ENCODE data around the gene IL9.

Gene IL9

GRCh38 chr5:135895474-135896006, at the start of gene IL9:
Gene IL9 (minus strand): TSS chr5:135895841. CDS start chr5:135895816, 25 bp downstream.
- no peak for DNase-seq (ENCODE audit: low spot score)

- DNase-seq (ENCODE audit: low spot score), result no peak
Observed at GRCh38 chr5:135944967-135945560, 49.4 kb upstream of the IL9 start.

GRCh38 chr5:135944564-135944963, 48.9 kb upstream of the IL9 start:
- DNase-seq (ENCODE audit: low spot score), result no peak

- no peak for DNase-seq (ENCODE audit: low spot score)
Observed at GRCh38 chr5:135942202-135942771, 46.6 kb upstream of the IL9 start.

GRCh38 chr5:135941711-135942110, 46.1 kb upstream of the IL9 start:
- DNase-seq (ENCODE audit: low spot score), result no peak

- DNase-seq (ENCODE audit: low spot score), result no peak
Observed at GRCh38 chr5:135937245-135937911, 41.7 kb upstream of the IL9 start.

GRCh38 chr5:135934939-135935338, 39.3 kb upstream of the IL9 start:
- DNase-seq (ENCODE audit: low spot score), result no peak

- no peak for DNase-seq (ENCODE audit: low spot score)
Observed at GRCh38 chr5:135930949-135931295, 35.3 kb upstream of the IL9 start.

GRCh38 chr5:135930029-135930948, 34.6 kb upstream of the IL9 start:
- no peak for DNase-seq (ENCODE audit: low spot score)

- DNase-seq (ENCODE audit: low spot score), result no peak
Observed at GRCh38 chr5:135921388-135921787, 25.7 kb upstream of the IL9 start.

GRCh38 chr5:135920199-135920598, 24.6 kb upstream of the IL9 start:
- DNase-seq (ENCODE audit: low spot score), result no peak

GRCh38 chr5:135916638-135917263, 21.1 kb upstream of the IL9 start:
- DNase-seq (ENCODE audit: low spot score), result no peak

- DNase-seq (ENCODE audit: low spot score), result no peak
Observed at GRCh38 chr5:135915466-135916001, 19.9 kb upstream of the IL9 start.

GRCh38 chr5:135913713-135914626, 18.3 kb upstream of the IL9 start:
- no peak for DNase-seq (ENCODE audit: low spot score)

GRCh38 chr5:135905144-135905543, 9.5 kb upstream of the IL9 start:
- no peak for DNase-seq (ENCODE audit: low spot score)

GRCh38 chr5:135901633-135902032, 6.0 kb upstream of the IL9 start:
- no peak for DNase-seq (ENCODE audit: low spot score)

- no peak for DNase-seq (ENCODE audit: low spot score)
Observed at GRCh38 chr5:135900276-135900675, 4.6 kb upstream of the IL9 start.

GRCh38 chr5:135898651-135899050, 3.0 kb upstream of the IL9 start:
- DNase-seq (ENCODE audit: low spot score), result no peak

- DNase-seq (ENCODE audit: low spot score), result no peak
Observed at GRCh38 chr5:135894789-135895188, 852 bp downstream of the IL9 start.

- DNase-seq (ENCODE audit: low spot score), result no peak
Observed at GRCh38 chr5:135894276-135894675, 1.4 kb downstream of the IL9 start.

GRCh38 chr5:135891791-135892190, 3.9 kb downstream of the IL9 start:
- no peak for DNase-seq (ENCODE audit: low spot score)

Data from left forelimb (tissue), 1 donor.